Measurements from ENCODE around the gene MAPK1IP1L.

MAPK1IP1L gene

GRCh38 chr14:55099756-55100155 is 48.3 kb downstream of the MAPK1IP1L start:
- no peaks in the 10 kb centered on the region for H3K9me3 ChIP-seq (replicated peaks; ENCODE audit: insufficient read depth, low read length)
- TF ChIP-seq CTCF (IDR thresholded peaks at IDR 0.05; ENCODE audit: low read length) (no peak), EZH2 (optimal IDR thresholded peaks at IDR 0.05; ENCODE audit: low read depth, low read length) (no peak), EZH2phosphoT487 (IDR thresholded peaks at IDR 0.05; ENCODE audit: low read length) (no peak)
- H3F3A ChIP-seq (ENCODE audit: insufficient read depth, low read length): peaks cover 28% of the 10 kb centered on the region
- no peaks in the 10 kb centered on the region for H3K79me2 ChIP-seq (ENCODE audit: low read length)
- H3K4me1 ChIP-seq (ENCODE audit: low read length): peaks cover 34% of the 10 kb centered on the region
- no peak overlapping the region for H3K4me3 ChIP-seq (ENCODE audit: low read length)
- no peak overlapping the region for H3K27ac ChIP-seq (ENCODE audit: low read length)
- no peaks in the 10 kb centered on the region for H3K36me3 ChIP-seq (replicated peaks; ENCODE audit: insufficient read depth, low read length)
- no peak overlapping the region for H3K9ac ChIP-seq (ENCODE audit: low read length)
- H4K20me1 ChIP-seq (ENCODE audit: insufficient read depth, low read length): no peaks in the 10 kb centered on the region
- no peaks in the 10 kb centered on the region for H3K9me2 ChIP-seq (replicated peaks; ENCODE audit: insufficient read depth, low read length)
- H3K27me3 ChIP-seq (replicated peaks; ENCODE audit: insufficient read depth, low read length): no peaks in the 10 kb centered on the region
- H3K4me2 ChIP-seq (ENCODE audit: low read depth, low read length): no peak overlapping the region
- H2AFZ ChIP-seq (ENCODE audit: low read length): no peak overlapping the region
- no peak for DNase-seq

- no peak overlapping the region for H3K9ac ChIP-seq (ENCODE audit: low read length)
- H3F3A ChIP-seq (ENCODE audit: insufficient read depth, low read length): peaks cover 28% of the 10 kb centered on the region
- H3K27ac ChIP-seq (ENCODE audit: low read length): peak overlapping the region; percentile 98; the same call in 1 of the 2 replicates
Observed at GRCh38 chr14:55101698-55102097, 50.3 kb downstream of the MAPK1IP1L start.

GRCh38 chr14:55102141-55102621 is 50.7 kb downstream of the MAPK1IP1L start:
- Histone ChIP-seq H3K9me3 (replicated peaks; ENCODE audit: insufficient read depth, low read length) (no peaks in the 10 kb centered on the region), H3K9ac (ENCODE audit: low read length) (peak overlapping the region; percentile 64), H3K36me3 (replicated peaks; ENCODE audit: insufficient read depth, low read length) (no peaks in the 10 kb centered on the region), H3K27ac (ENCODE audit: low read length) (peak overlapping the region; percentile 98), H3K9me2 (replicated peaks; ENCODE audit: insufficient read depth, low read length) (no peaks in the 10 kb centered on the region), H3K4me3 (ENCODE audit: low read length) (peak overlapping the region; percentile 33; the same call in 1 of the 2 replicates), H2AFZ (ENCODE audit: low read length) (peak overlapping the region; percentile 85; the same call in 1 of the 2 replicates), H3F3A (ENCODE audit: insufficient read depth, low read length) (peaks cover 28% of the 10 kb centered on the region), H3K79me2 (ENCODE audit: low read length) (no peaks in the 10 kb centered on the region), H3K4me2 (ENCODE audit: low read depth, low read length) (peak overlapping the region; percentile 70), H3K27me3 (replicated peaks; ENCODE audit: insufficient read depth, low read length) (no peaks in the 10 kb centered on the region), H4K20me1 (ENCODE audit: insufficient read depth, low read length) (no peaks in the 10 kb centered on the region), H3K4me1 (ENCODE audit: low read length) (peaks cover 34% of the 10 kb centered on the region)
- TF ChIP-seq EZH2 (optimal IDR thresholded peaks at IDR 0.05; ENCODE audit: low read depth, low read length) (no peak), CTCF (IDR thresholded peaks at IDR 0.05; ENCODE audit: low read length) (no peak), EZH2phosphoT487 (IDR thresholded peaks at IDR 0.05; ENCODE audit: low read length) (no peak)
- peak; percentile 88 for DNase-seq

More at GRCh38 chr14:55101698-55102097, 50.3 kb downstream of the MAPK1IP1L start:
- Histone ChIP-seq H3K9me2 (replicated peaks; ENCODE audit: insufficient read depth, low read length) (no peaks in the 10 kb centered on the region), H3K4me3 (ENCODE audit: low read length) (no peak overlapping the region), H2AFZ (ENCODE audit: low read length) (no peak overlapping the region), H3K4me1 (ENCODE audit: low read length) (peaks cover 34% of the 10 kb centered on the region), H3K79me2 (ENCODE audit: low read length) (no peaks in the 10 kb centered on the region), H3K4me2 (ENCODE audit: low read depth, low read length) (peak overlapping the region; percentile 70), H3K36me3 (replicated peaks; ENCODE audit: insufficient read depth, low read length) (no peaks in the 10 kb centered on the region), H4K20me1 (ENCODE audit: insufficient read depth, low read length) (no peaks in the 10 kb centered on the region), H3K9me3 (replicated peaks; ENCODE audit: insufficient read depth, low read length) (no peaks in the 10 kb centered on the region), H3K27me3 (replicated peaks; ENCODE audit: insufficient read depth, low read length) (no peaks in the 10 kb centered on the region)
- DNase-seq: no peak
- TF ChIP-seq CTCF (IDR thresholded peaks at IDR 0.05; ENCODE audit: low read length): no peak
- no peak for TF ChIP-seq EZH2phosphoT487 (IDR thresholded peaks at IDR 0.05; ENCODE audit: low read length)
- TF ChIP-seq EZH2 (optimal IDR thresholded peaks at IDR 0.05; ENCODE audit: low read depth, low read length): no peak

Data from MM.1S (cell line).